IMR-90 (cell line): ENCODE results near the gene GRK5.

Experiments
- CEBPB ChIP-seq: IDR thresholded peaks from 2 replicates; pipeline ENCODE4 v1.6.1; 2012; ENCODE audit warnings: low read depth, low read length, improper control_type of control experiment
- CHD1 ChIP-seq: IDR thresholded peaks from 2 replicates; pipeline ENCODE4 v1.6.1; 2012; ENCODE audit warnings: low read depth, low read length, improper control_type of control experiment
- POLR2A ChIP-seq: IDR thresholded peaks from 2 replicates; pipeline ENCODE4 v1.6.1; 2012; ENCODE audit warnings: mild to moderate bottlenecking, low read depth, low read length
- TF ChIP-seq, protein P1 (sequence below): conservative IDR thresholded peaks from 2 replicates; pipeline ENCODE4 v1.5.1; 2012; ENCODE audit warnings: mild to moderate bottlenecking, low read depth, low read length, improper control_type of control experiment

DNA sequence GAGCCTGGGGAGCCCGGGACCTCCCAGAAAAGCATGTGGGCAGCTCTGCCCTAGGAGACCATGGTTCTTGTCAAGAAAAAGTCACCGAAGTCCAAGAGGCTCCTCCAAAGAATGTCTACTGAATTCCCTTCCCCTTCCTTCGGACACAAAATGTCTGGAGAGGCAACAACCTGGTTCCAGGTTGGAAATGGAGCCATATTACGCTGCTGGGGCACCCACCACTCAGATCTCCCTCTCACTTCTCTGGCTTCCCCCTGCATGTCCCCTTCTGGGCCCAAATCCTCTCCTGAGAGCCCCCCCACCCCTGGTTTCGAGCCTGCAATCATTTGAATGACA, 282.6 kb downstream of the GRK5 start:
- TF ChIP-seq, protein P1, sequence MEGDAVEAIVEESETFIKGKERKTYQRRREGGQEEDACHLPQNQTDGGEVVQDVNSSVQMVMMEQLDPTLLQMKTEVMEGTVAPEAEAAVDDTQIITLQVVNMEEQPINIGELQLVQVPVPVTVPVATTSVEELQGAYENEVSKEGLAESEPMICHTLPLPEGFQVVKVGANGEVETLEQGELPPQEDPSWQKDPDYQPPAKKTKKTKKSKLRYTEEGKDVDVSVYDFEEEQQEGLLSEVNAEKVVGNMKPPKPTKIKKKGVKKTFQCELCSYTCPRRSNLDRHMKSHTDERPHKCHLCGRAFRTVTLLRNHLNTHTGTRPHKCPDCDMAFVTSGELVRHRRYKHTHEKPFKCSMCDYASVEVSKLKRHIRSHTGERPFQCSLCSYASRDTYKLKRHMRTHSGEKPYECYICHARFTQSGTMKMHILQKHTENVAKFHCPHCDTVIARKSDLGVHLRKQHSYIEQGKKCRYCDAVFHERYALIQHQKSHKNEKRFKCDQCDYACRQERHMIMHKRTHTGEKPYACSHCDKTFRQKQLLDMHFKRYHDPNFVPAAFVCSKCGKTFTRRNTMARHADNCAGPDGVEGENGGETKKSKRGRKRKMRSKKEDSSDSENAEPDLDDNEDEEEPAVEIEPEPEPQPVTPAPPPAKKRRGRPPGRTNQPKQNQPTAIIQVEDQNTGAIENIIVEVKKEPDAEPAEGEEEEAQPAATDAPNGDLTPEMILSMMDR = no peak
- TF ChIP-seq CEBPB (no peak), CHD1 (no peak), POLR2A (no peak)
